OCI-LY7 (cell line): ENCODE results near the gene KRT23. TPM values are rescaled to one million over a fixed set of nuclear protein-coding genes. Genes with fewer than 3 reads are reported as not detected.

ENCODE experiments used
- BruUV-seq: library from RNA; stranded (reverse); fragments of 400-500 nt; replicated peaks from 2 replicates; lab custom pipeline; 2021; lab: Mats Ljungman, UMichigan
- CTCF ChIA-PET: fragments of 300-600 bp; sonication (Branson Sonifier 250); formaldehyde crosslinking; loops from one replicate; lab custom pipeline; 2022; ENCODE audit warnings: antibody characterized with exemption; ENCODE audit not compliant: unreplicated experiment; lab: Charles Lee
- POLR2A ChIA-PET: fragments of 300-600 bp; sonication (Branson Sonifier 250); formaldehyde crosslinking; loops from one replicate; lab custom pipeline; 2022; ENCODE audit warnings: antibody characterized with exemption; lab: Charles Lee
- DNase-seq: peaks from one replicate; pipeline ENCODE4 v3.0.0-alpha.2; 2015; ENCODE audit warnings: low spot score
- H2AFZ ChIP-seq: fragments of 200-600 bp; sonication (generic), shearing (Covaris generic); 2 replicates; pipeline ENCODE4 v1.6.1; 2014; ENCODE audit warnings: mild to moderate bottlenecking, antibody characterized with exemption, low read length, moderate library complexity
- H3K27ac ChIP-seq: fragments of 200-600 bp; sonication (generic); 2 replicates; pipeline ENCODE4 v1.5.1; 2014; ENCODE audit warnings: mixed run types, low read depth, mild to moderate bottlenecking, moderate library complexity, low read length, inconsistent platforms; ENCODE audit not compliant: poor library complexity, severe bottlenecking
- H3K36me3 ChIP-seq: fragments of 200-600 bp; sonication (generic); 2 replicates; pipeline ENCODE4 v1.6.1; 2014; ENCODE audit warnings: mild to moderate bottlenecking, antibody characterized with exemption, low read length, moderate library complexity, mixed read lengths; ENCODE audit not compliant: insufficient read depth
- H3K4me1 ChIP-seq: fragments of 200-600 bp; sonication (generic); 2 replicates; pipeline ENCODE4 v1.5.1; 2014; ENCODE audit warnings: mild to moderate bottlenecking, low read length; ENCODE audit not compliant: insufficient read depth, poor library complexity, severe bottlenecking
- H3K4me2 ChIP-seq: fragments of 200-600 bp; sonication (generic); 2 replicates; pipeline ENCODE4 v1.6.1; 2014; ENCODE audit warnings: mild to moderate bottlenecking, low read length
- H3K4me3 ChIP-seq: fragments of 200-600 bp; sonication (generic); 2 replicates; pipeline ENCODE4 v1.5.1; 2014; ENCODE audit warnings: mild to moderate bottlenecking, low read depth, low read length; ENCODE audit not compliant: poor library complexity, severe bottlenecking
- H3K79me2 ChIP-seq: fragments of 200-600 bp; sonication (generic); 2 replicates; pipeline ENCODE4 v1.6.1; 2016; ENCODE audit warnings: low read depth, mild to moderate bottlenecking, low read length, moderate library complexity, mixed read lengths; ENCODE audit not compliant: insufficient read depth
- H3K9me2 ChIP-seq: fragments of 200-600 bp; sonication (generic); 2 replicates; pipeline ENCODE4 v1.6.1; 2016; ENCODE audit warnings: mild to moderate bottlenecking, low read length, mixed read lengths; ENCODE audit not compliant: insufficient read depth
- H3K9me3 ChIP-seq: fragments of 200-600 bp; sonication (generic); 2 replicates; pipeline ENCODE4 v1.6.1; 2014; ENCODE audit warnings: mild to moderate bottlenecking, mixed run types, low read length, mixed read lengths
- H4K20me1 ChIP-seq: fragments of 200-600 bp; sonication (generic); 2 replicates; pipeline ENCODE4 v1.6.1; 2014; ENCODE audit warnings: mild to moderate bottlenecking, antibody characterized with exemption, low read length, moderate library complexity, mixed read lengths; ENCODE audit not compliant: insufficient read depth
- CTCF ChIP-seq: fragments of 200-600 bp; sonication (generic); conservative IDR thresholded peaks from 2 replicates; pipeline ENCODE4 v1.5.1; 2014; ENCODE audit warnings: mild to moderate bottlenecking, antibody characterized with exemption, low read length, moderate library complexity, mixed read lengths
- EZH2phosphoT487 ChIP-seq: fragments of 200-600 bp; sonication (generic); IDR thresholded peaks from 2 replicates; pipeline ENCODE4 v1.6.1; 2018; ENCODE audit warnings: low read depth, borderline replicate concordance, mild to moderate bottlenecking, mixed run types, antibody characterized with exemption, low read length, moderate library complexity, mixed read lengths
- intact Hi-C: fragments of 100-400 bp; cut with micrococcal nuclease; formaldehyde crosslinking; loops from one replicate; pipeline ENCODE4 v1.10.0; 2022; ENCODE audit not compliant: unreplicated experiment
- total RNA-seq, 2 experiments: library from RNA; depleted of rRNA in 1 of 2; stranded (reverse); fragments of >200 nt in 1 of 2; shearing (Covaris generic) in 1 of 2; gene quantifications; 2 replicates each; pipeline ENCODE4 v1.2.3, GENCODE V29; 2014 to 2022

Gene KRT23
- total RNA-seq, 2 experiments from 2014 or later, result not detected

- POLR2A ChIA-PET, result no interaction called here
- CTCF ChIA-PET, result no interaction called here
- Histone ChIP-seq H3K27ac (no peak overlapping the region), H3K36me3 (no peaks in the 10 kb centered on the region), H3K4me1 (no peaks in the 10 kb centered on the region), H3K4me3 (no peak overlapping the region), H3K9me3 (no peaks in the 10 kb centered on the region), H4K20me1 (no peaks in the 10 kb centered on the region), H3K9me2 (no peaks in the 10 kb centered on the region), H3K4me2 (no peak overlapping the region), H3K79me2 (no peaks in the 10 kb centered on the region), H2AFZ (no peak overlapping the region)
- no TSS peak for BruUV-seq
- intact Hi-C loops, result no loop called here
- DNase-seq, result no peak
- no peak for TF ChIP-seq EZH2phosphoT487
Observed at GRCh38 chr17:40942553-40942952, 5.1 kb upstream of the KRT23 start.

DNA sequence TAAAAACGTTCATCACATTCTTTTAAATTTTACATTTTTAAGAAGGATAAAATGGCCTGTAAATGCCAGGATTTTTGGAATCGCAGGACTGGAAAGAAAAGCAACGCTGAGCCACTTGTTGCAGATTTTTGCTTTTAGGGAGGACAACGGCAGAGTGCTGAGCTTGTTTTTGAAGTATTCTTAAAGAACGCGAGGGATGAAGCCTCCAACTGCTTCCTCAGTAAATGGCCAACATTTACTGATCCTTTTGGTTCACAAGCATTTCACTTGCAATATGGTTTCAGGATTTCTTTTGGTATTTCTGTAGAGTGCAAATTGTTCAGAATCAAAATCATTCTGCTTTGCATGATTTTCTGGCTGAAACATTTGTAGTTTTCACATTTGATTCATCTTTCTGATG lies 2.8 kb upstream of the KRT23 start:
- Histone ChIP-seq H3K4me3 (no peak overlapping the region), H3K79me2 (no peaks in the 10 kb centered on the region), H4K20me1 (no peaks in the 10 kb centered on the region), H3K4me1 (no peaks in the 10 kb centered on the region), H2AFZ (no peak overlapping the region), H3K36me3 (no peaks in the 10 kb centered on the region), H3K4me2 (no peak overlapping the region), H3K9me2 (no peaks in the 10 kb centered on the region), H3K27ac (no peak overlapping the region), H3K9me3 (no peaks in the 10 kb centered on the region)
- ChIA-PET CTCF (no interaction called here), POLR2A (no interaction called here)
- BruUV-seq, result no TSS peak
- no peak for TF ChIP-seq EZH2phosphoT487
- TF ChIP-seq CTCF, result no peak
- no peak for DNase-seq
- intact Hi-C loops, result no loop called here

DNA sequence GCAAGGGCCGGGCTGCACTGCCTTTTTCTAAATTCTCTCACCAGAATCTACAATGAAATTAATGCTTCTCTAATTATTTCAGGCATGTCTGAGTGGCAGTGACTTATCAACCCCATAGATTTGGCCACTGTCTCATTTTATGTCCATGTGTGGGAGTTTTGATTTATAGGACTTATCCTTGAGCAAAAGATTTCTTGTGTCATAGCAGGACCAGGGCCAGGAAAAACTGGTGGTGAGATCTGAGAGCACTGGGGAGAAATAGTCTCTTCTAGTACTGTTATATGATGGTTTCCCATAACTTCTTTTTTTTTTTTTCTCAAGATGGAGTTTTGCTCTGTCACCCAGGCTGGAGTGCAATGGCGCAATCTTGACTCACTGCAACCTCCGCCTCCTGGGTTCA lies 1.5 kb upstream of the KRT23 start:
- no peak overlapping the region for H3K4me3 ChIP-seq
- no peaks in the 10 kb centered on the region for H3K36me3 ChIP-seq
- no peaks in the 10 kb centered on the region for H3K9me2 ChIP-seq
- ChIA-PET CTCF (no interaction called here), POLR2A (no interaction called here)
- H3K4me2 ChIP-seq, result no peak overlapping the region
- H4K20me1 ChIP-seq, result no peaks in the 10 kb centered on the region
- TF ChIP-seq CTCF (no peak), EZH2phosphoT487 (no peak)
- H3K79me2 ChIP-seq, result no peaks in the 10 kb centered on the region
- DNase-seq, result no peak
- no TSS peak for BruUV-seq
- no peak overlapping the region for H3K27ac ChIP-seq
- no peaks in the 10 kb centered on the region for H3K9me3 ChIP-seq
- no peaks in the 10 kb centered on the region for H3K4me1 ChIP-seq
- intact Hi-C loops, result no loop called here
- no peak overlapping the region for H2AFZ ChIP-seq
